Lower lobe of right lung (tissue), 2 donors: ENCODE results near the gene ZNF524. TPM values are rescaled to one million over a fixed set of nuclear protein-coding genes. Genes with fewer than 3 reads are reported as not detected.

ENCODE experiments used
- ATAC-seq, 2 donors: fragments of 200-7000 bp; cut with Tn5 transposase; one replicate each; pipeline ENCODE4 v1.9.1; 2020 to 2022; ENCODE audit warnings: mild to moderate bottlenecking in 2 of 2, moderate library complexity in 2 of 2
- DNase-seq: peaks from one replicate; pipeline ENCODE4 v3.0.0-alpha.2; 2020
- H3K27ac ChIP-seq: fragments of 200-600 bp; one replicate; pipeline ENCODE4 v1.8.0; 2022
- H3K27me3 ChIP-seq: fragments of 200-600 bp; one replicate; pipeline ENCODE4 v1.8.0; 2022; ENCODE audit warnings: low read depth
- H3K36me3 ChIP-seq: fragments of 200-600 bp; one replicate; pipeline ENCODE4 v1.8.0; 2022; ENCODE audit warnings: mild to moderate bottlenecking
- H3K4me1 ChIP-seq: fragments of 200-600 bp; one replicate; pipeline ENCODE4 v1.8.0; 2022
- H3K4me3 ChIP-seq: fragments of 200-600 bp; one replicate; pipeline ENCODE4 v1.8.0; 2022; ENCODE audit warnings: mild to moderate bottlenecking
- H3K9me3 ChIP-seq: fragments of 200-600 bp; one replicate; pipeline ENCODE4 v1.8.0; 2022
- intact Hi-C: fragments of 100-400 bp; cut with DNase I; formaldehyde crosslinking; loops from one replicate; pipeline ENCODE4 v1.11.0; 2022
- total RNA-seq: library from RNA; stranded (reverse); fragmentation: NEBNext Ultra II Directional; extraction: Animal tissue kit (Norgen Biotek cat#: 25700); gene quantifications from one replicate; pipeline ENCODE4 v1.2.1, GENCODE V29; 2021
- TF ChIP-seq, protein P1 (sequence below): fragments of 200-600 bp; IDR thresholded peaks from one replicate; pipeline ENCODE4 v1.8.0; 2022; ENCODE audit warnings: antibody characterized with exemption, mild to moderate bottlenecking
- donor health status: DM: no; HTN: yes; CAD: no; lungs with severe emphysema.

Gene ZNF524
- total RNA-seq, 1 donor from 2014 or later: 33.4 TPM

DNA sequence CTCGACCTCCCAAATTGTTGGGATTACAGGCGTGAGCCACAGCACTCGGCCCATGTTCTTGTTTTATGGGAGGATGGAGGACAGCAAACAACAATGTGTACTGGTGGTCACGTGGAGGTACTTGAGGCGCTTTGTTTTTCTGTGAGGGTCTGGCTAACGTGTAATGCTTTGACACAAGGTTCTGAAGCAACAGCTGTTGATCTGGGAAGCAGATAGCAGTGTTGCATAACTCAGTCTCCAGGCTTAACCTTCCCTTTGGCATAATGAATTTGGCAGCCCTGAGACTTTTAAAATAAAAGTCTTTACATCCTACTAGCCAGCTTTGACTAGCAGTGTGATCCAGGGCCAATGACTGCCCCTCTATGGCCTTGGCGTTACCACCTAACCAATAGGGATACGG, 33.8 kb downstream of the ZNF524 start:
- Histone ChIP-seq H3K4me1 (peaks cover 58% of the 10 kb centered on the region), H3K9me3 (no peaks in the 10 kb centered on the region), H3K36me3 (no peaks in the 10 kb centered on the region), H3K27ac (peak overlapping the region; percentile 99), H3K27me3 (no peaks in the 10 kb centered on the region), H3K4me3 (no peak overlapping the region)
- intact Hi-C loops: no loop called here
- DNase-seq (no peak), ATAC-seq (no peak)
- TF ChIP-seq, protein P1, sequence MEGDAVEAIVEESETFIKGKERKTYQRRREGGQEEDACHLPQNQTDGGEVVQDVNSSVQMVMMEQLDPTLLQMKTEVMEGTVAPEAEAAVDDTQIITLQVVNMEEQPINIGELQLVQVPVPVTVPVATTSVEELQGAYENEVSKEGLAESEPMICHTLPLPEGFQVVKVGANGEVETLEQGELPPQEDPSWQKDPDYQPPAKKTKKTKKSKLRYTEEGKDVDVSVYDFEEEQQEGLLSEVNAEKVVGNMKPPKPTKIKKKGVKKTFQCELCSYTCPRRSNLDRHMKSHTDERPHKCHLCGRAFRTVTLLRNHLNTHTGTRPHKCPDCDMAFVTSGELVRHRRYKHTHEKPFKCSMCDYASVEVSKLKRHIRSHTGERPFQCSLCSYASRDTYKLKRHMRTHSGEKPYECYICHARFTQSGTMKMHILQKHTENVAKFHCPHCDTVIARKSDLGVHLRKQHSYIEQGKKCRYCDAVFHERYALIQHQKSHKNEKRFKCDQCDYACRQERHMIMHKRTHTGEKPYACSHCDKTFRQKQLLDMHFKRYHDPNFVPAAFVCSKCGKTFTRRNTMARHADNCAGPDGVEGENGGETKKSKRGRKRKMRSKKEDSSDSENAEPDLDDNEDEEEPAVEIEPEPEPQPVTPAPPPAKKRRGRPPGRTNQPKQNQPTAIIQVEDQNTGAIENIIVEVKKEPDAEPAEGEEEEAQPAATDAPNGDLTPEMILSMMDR: no peak

DNA sequence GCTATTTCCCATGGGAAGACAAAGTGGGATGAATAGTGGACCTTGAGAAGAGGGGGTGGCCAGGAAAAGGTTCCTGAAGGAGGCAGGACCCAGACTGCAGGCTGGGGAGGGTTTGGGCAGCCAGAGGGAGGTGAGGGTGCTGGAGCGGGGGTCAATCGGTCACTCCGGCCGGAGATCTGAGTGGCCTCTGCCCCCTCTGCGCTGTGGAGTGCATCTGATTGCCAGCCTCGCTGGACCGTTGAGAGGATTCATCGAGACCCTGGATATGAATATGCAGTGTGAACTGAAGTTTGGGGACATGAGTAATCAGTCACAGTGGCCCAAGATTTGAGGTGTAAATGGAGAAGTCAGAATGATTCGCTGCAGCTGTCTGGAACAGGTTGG, 35.2 kb downstream of the ZNF524 start:
- no peaks in the 10 kb centered on the region for H3K36me3 ChIP-seq
- H3K4me3 ChIP-seq: peak overlapping the region; percentile 98
- ATAC-seq: peak in 1 of 2 donors; percentile 3
- peaks cover 73% of the 10 kb centered on the region for H3K4me1 ChIP-seq
- DNase-seq: no peak
- H3K27ac ChIP-seq: peak overlapping the region; percentile 99
- no peaks in the 10 kb centered on the region for H3K27me3 ChIP-seq
- intact Hi-C loops: no loop called here
- TF ChIP-seq, protein P1: no peak
- H3K9me3 ChIP-seq: no peaks in the 10 kb centered on the region

DNA sequence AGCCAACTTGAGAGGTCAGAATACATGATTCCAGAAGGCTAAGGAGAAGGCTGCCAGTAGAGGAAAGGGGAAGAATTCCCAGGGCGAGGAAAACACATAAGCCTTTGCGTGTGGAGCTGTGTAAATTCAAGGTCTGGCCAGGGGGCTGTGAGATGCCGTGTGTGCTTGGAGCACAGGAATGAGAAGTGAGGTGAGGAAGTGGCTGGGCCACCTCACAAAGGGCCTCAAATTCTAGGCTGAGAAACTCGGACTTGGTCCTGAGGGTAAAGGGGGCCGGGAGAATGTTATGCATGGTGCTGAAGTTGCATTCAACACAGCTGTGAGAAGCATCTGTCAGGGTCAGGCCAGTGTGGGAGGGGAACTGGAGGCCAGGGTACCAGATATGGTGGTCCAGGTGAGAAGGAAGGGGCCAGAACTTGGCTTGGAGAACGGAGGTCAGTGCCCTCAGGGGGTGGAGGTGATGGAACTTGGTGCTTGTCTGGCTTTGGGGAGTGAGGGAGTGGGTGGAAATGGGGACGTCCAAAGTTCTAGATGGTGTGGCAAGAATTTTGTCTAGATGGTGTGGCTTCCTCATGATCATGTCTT, 35.9 kb downstream of the ZNF524 start:
- intact Hi-C loops: no loop called here
- Histone ChIP-seq H3K36me3 (no peaks in the 10 kb centered on the region), H3K27ac (peak overlapping the region; percentile 99), H3K27me3 (no peaks in the 10 kb centered on the region), H3K9me3 (no peaks in the 10 kb centered on the region), H3K4me3 (peak overlapping the region; percentile 98), H3K4me1 (peaks cover 76% of the 10 kb centered on the region)
- TF ChIP-seq, protein P1: no peak
- ATAC-seq: no peak
- DNase-seq: no peak

DNA sequence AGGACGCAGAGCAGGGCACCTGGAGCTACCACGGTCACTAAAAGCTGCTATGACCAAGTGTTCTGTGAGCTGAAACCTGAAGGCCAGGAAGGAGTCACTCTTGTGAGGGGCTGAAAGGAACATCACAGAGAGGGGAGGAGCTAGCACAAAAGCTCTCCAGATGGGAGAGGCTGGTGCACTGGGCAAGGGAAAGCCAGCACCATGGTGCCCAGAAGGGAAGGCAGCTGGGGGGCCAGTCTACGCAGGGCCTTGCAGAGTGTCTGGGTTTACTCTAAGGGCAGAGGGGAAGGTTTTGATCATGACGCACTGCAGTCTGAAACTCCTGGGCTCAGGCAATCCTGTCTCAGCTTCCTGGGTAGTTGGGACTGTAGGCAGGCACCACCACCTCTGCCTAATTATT, 36.6 kb downstream of the ZNF524 start:
- H3K9me3 ChIP-seq: no peaks in the 10 kb centered on the region
- H3K27me3 ChIP-seq: no peaks in the 10 kb centered on the region
- ATAC-seq (no peak), DNase-seq (no peak)
- no peak overlapping the region for H3K4me3 ChIP-seq
- TF ChIP-seq, protein P1: no peak
- peaks cover 74% of the 10 kb centered on the region for H3K4me1 ChIP-seq
- H3K36me3 ChIP-seq: no peaks in the 10 kb centered on the region
- no peak overlapping the region for H3K27ac ChIP-seq
- intact Hi-C loops: no loop called here

DNA sequence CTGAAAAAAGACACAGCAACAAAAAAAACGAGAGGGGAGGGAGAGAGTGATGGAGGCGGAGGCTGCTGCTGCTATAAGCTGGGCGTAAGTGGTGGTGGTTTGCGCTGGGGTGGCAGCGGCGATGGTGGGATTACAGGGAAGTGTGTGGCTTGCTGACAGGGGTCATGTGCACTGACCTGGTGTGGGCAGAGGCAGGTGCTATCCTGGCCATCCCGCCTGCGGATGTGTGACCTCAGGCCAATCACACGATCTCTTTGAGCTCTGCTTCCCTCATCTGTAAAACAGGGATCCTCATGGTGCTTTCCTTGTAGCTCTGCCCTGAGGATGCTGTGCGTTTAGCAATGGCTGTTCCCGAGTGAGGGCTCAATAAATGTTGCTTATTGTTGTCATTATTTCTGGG, 37.4 kb downstream of the ZNF524 start:
- H3K27me3 ChIP-seq: no peaks in the 10 kb centered on the region
- no peaks in the 10 kb centered on the region for H3K9me3 ChIP-seq
- peaks cover 74% of the 10 kb centered on the region for H3K4me1 ChIP-seq
- no peak overlapping the region for H3K27ac ChIP-seq
- no peak overlapping the region for H3K4me3 ChIP-seq
- intact Hi-C loops: no loop called here
- H3K36me3 ChIP-seq: no peaks in the 10 kb centered on the region
- ATAC-seq (no peak), DNase-seq (no peak)
- TF ChIP-seq, protein P1: no peak
